ENCODE measurements around the gene FABP3.
"Not testable (repeated sequence)": the region's sequence is repeated elsewhere in the genome, so short reads cannot be mapped to it uniquely, and the experiment has no call there.

DNA sequence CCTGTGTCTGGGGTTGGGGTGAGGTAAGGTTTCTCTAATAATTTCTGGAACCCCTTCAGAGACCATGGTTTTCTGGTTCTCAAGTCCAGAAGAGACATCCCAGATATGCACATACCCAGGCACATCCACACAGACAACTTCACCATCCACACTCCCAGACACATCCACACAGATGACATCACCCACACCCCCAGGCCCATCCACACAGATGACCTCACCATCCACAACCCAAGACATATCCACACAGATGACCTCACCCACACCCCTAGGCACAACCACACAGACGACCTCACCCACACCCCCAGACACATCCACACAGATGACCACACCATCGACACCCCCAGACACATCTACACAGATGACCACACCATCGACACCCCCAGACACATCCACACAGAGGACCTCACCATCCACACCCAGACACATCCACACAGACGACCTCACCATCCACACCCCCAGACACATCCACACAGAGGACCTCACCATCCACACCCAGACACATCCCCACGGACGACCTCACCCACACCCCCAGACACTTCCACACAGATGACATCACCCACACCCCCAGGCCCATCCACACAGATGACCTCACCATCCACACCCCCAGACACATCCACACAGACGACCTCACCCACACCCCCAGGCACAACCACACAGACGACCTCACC lies 13.8 kb upstream of the FABP3 start:
- not testable (repeated sequence) for TF ChIP-seq EZH2phosphoT487 (IDR thresholded peaks at IDR 0.05; ENCODE audit: insufficient read depth, low read depth); EZH2 (IDR thresholded peaks at IDR 0.05; ENCODE audit: insufficient read depth, poor library complexity, severe bottlenecking)

All from GM23248 (cell line).